ENCODE results near the gene ZNF609.

- TF ChIP-seq POLR2AphosphoS5 (IDR thresholded peaks at IDR 0.05; ENCODE audit: borderline replicate concordance, low read depth, low read length) (no peak), EZH2 (IDR thresholded peaks at IDR 0.05) (no peak), FOXP2 (optimal IDR thresholded peaks at IDR 0.05; ENCODE audit: control extremely low read depth, extremely low read length, insufficient read depth) (no peak)
Measured at GRCh38 chr15:64580696-64581407, 120.5 kb downstream of the ZNF609 start.

Data from SK-N-MC (cell line).